IPS-18a (cell line): ENCODE results near the gene PLA2G2F.

Experiments used
- H3K27ac ChIP-seq: one replicate; pipeline ENCODE4 v1.5.1; 2013; ENCODE audit warnings: low read length
- H3K27me3 ChIP-seq: one replicate; pipeline ENCODE4 v1.6.1; 2013; ENCODE audit warnings: mild to moderate bottlenecking, low read length; ENCODE audit not compliant: control insufficient read depth, insufficient read depth
- H3K36me3 ChIP-seq: one replicate; pipeline ENCODE4 v1.6.1; 2013; ENCODE audit warnings: low read depth, low read length; ENCODE audit not compliant: control insufficient read depth
- H3K4me1 ChIP-seq: one replicate; pipeline ENCODE4 v1.6.1; 2013; ENCODE audit warnings: low read depth, low read length; ENCODE audit not compliant: control insufficient read depth
- H3K4me3 ChIP-seq: one replicate; pipeline ENCODE4 v1.5.1; 2013; ENCODE audit warnings: low read length
- H3K9ac ChIP-seq: one replicate; pipeline ENCODE4 v1.6.1; 2013; ENCODE audit warnings: mild to moderate bottlenecking, low read length, moderate library complexity
- H3K9me3 ChIP-seq: one replicate; pipeline ENCODE4 v1.6.1; 2013; ENCODE audit warnings: low read depth, low read length; ENCODE audit not compliant: control insufficient read depth

Gene PLA2G2F

DNA sequence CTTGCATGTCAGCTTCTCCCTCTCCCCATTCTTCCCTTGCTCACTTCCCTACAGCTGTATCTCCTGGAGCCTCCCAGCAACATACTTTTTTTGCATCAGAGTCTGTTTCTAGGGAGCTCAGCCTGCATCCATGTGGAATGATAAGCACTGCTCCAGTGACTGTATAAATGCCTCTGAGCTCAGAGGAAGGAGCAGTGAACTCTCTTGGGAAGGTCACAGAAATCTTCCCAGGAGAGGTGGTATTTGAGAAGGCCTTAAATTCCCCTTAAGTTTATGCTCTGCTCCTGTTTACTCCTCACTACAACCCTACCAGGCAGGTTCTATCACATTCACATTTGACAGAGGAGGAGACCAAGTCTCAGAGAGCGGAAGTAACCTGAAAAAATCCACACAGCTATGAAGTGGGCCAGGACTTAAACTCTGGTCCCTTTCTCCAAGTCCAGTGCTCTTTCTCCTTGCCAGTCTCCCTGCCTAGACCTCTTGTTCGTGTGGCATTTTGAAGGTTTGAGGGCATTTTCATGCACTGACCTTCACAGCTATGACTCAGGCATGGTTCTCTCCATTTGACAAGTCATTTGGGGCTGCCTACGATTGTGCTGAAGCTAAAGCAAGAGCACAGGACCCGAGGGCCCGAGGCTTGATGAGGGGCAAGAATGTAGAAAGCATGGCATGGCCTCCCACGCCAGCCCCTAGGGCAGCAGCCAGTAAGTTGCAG is 41.2 kb downstream of the PLA2G2F start:
- Histone ChIP-seq H3K9me3 (no peaks in the 10 kb centered on the region), H3K27me3 (peaks cover 2% of the 10 kb centered on the region), H3K4me3 (no peak overlapping the region), H3K36me3 (no peaks in the 10 kb centered on the region), H3K9ac (no peak overlapping the region), H3K27ac (no peak overlapping the region), H3K4me1 (no peaks in the 10 kb centered on the region)

DNA sequence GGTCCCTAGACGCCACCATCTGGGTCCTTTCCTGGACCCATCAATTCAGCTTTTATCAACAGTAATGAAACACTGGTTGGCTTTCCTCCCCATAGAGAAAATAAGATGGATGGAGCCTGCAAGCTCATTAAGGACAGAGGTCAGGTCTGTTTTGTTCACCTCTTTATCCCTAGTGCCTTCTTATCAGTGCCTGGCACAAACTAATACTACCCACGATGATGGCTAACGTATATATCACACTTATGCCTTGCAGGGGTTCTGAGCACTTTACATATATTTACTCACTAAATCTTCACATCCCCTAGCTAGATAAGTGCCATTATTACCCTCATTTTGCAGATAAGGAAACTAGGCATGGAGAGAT is 41.7 kb downstream of the PLA2G2F start:
- H3K27me3 ChIP-seq: peaks cover 6% of the 10 kb centered on the region
- H3K4me3 ChIP-seq: no peak overlapping the region
- H3K9ac ChIP-seq: no peak overlapping the region
- H3K9me3 ChIP-seq: no peaks in the 10 kb centered on the region
- H3K4me1 ChIP-seq: no peaks in the 10 kb centered on the region
- no peaks in the 10 kb centered on the region for H3K36me3 ChIP-seq
- no peak overlapping the region for H3K27ac ChIP-seq

DNA sequence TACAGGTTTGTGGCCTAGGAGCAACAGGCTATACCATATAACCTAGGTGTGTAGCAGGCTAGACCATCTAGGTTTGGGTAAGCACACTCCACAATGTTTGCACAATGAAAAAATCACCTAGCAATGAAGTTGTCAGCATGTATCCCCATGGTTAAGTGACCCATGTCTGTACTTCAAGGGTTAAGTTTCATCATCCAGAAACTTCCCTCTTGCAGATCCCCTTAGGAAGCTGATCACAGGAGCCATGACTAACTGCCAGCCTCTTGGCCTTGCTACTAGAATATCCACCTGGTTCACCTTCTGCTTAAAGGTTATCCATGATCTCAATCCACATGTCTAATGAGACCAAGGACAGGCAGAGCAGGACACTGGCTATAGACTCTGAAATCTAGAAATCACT is 43.3 kb downstream of the PLA2G2F start:
- Histone ChIP-seq H3K27me3 (peaks cover 10% of the 10 kb centered on the region), H3K4me1 (peaks cover 9% of the 10 kb centered on the region), H3K9me3 (no peaks in the 10 kb centered on the region), H3K4me3 (no peak overlapping the region), H3K27ac (no peak overlapping the region), H3K9ac (no peak overlapping the region), H3K36me3 (no peaks in the 10 kb centered on the region)

DNA sequence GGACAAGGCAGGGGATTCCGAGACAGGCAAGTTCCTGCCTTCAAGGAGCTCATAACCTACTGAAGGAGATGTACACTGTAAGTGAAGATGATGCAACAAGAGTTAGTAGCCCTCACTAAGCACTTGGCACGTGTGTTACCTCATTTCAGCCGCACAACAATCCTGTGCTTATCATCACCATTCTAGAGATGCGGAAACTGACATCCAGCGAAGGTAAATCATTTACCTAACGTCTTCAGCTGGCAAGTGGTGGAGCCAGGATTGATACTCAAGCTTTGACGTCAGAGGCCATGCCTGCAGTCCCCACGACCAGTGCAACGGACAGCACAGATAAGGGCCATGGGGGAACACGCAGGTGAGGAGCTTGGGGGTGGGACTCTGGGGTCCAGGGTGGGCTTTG is 43.9 kb downstream of the PLA2G2F start:
- no peaks in the 10 kb centered on the region for H3K36me3 ChIP-seq
- H3K9ac ChIP-seq: no peak overlapping the region
- H3K4me1 ChIP-seq: peaks cover 9% of the 10 kb centered on the region
- peaks cover 11% of the 10 kb centered on the region for H3K27me3 ChIP-seq
- H3K9me3 ChIP-seq: no peaks in the 10 kb centered on the region
- no peak overlapping the region for H3K27ac ChIP-seq
- no peak overlapping the region for H3K4me3 ChIP-seq

DNA sequence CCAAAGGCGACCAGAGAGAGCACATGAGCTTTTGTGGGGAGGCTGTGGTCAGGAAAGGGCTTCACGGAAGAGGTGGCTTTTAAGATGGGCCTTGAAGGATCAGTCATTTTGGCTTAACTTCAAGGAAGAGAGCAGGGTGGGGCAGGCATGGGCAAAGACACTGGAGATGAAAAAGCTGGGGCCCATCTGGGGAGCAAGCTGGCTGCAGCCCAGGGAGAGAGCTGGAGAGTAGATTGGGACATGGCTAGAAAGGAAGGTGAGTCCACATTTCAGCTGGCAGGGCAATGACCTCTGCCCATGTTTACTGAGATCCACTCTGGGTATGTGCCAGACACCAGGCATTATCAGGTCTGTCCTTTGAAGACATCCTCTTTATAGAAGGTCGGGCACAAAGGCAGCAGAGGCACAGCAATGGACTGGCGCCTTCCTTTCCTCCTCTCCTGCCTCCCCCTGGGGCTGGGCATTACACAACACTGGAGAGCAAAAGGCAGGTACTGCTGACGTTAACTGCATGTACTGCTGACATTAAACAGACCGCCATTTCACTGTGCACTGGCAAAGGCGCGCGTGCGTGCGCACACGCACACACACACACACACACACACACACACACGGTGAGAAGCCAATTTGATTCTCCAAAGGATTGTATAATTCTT is 44.6 kb downstream of the PLA2G2F start:
- Histone ChIP-seq H3K4me3 (no peak overlapping the region), H3K27ac (no peak overlapping the region), H3K36me3 (no peaks in the 10 kb centered on the region), H3K27me3 (peaks cover 18% of the 10 kb centered on the region), H3K9me3 (no peaks in the 10 kb centered on the region), H3K4me1 (peaks cover 9% of the 10 kb centered on the region), H3K9ac (no peak overlapping the region)

DNA sequence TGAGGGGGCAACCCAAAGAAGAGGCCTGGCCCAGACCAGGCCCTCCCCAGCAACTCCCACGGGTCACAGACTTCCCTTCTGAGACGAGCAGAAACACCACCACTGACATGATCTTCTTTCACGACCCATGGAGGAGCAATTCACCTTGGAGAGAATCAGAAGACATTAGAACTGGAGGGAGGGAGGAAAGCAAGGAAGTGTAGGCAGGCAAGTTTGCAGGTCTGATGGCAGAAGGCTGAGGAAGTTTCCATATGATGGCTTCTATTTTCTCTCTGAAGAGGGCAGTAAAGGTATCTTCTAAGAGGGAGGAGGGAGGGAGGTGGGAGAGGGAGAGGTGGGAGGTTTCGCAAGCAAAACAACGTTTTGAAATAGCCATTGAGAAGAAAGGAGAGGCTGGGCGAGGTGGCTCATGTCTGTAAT is 45.4 kb downstream of the PLA2G2F start:
- H3K4me3 ChIP-seq: no peak overlapping the region
- peaks cover 21% of the 10 kb centered on the region for H3K27me3 ChIP-seq
- H3K9ac ChIP-seq: no peak overlapping the region
- no peaks in the 10 kb centered on the region for H3K9me3 ChIP-seq
- H3K36me3 ChIP-seq: no peaks in the 10 kb centered on the region
- no peak overlapping the region for H3K27ac ChIP-seq
- peaks cover 9% of the 10 kb centered on the region for H3K4me1 ChIP-seq

DNA sequence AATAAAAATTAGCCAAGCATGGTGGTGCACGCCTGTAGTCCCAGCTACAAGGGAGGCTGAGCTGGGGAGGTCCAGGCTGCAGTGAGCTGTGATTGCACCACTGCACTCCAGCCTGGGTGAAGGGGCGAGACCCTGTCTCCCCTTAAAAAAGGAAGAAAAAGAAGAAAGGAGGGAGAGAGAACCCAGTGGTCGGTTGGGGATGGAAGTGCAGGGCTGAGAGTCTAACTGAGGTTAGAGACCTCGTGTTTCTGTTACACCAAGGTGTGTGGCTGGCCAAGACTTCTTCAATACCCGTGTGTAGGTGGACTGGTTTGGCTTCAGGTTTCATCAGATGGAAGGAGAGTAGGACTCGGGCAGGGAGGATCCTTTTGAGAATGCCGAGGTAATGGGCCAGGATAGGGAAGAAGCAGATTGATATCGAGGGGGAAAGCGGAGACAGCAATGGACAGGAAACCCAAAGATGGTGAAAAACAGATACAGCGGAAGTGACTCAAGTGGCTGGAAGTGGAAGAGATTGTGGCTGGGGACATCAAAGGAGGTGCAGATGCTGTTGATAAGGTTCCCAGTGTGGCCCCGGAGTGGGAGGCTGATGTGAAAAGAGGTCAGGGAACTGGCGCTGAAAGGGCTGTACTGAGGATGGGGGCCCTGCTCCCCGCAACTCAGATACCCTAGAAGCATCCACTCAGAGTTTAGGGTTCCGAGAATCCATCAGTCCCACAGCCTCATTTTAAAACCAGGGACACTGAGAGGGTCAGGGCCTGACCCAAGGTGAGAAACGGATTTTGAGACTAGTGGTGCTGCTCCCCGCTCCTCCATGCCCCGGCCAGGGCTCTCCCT is 46.1 kb downstream of the PLA2G2F start:
- H3K27me3 ChIP-seq: peaks cover 21% of the 10 kb centered on the region
- H3K27ac ChIP-seq: no peak overlapping the region
- H3K4me1 ChIP-seq: peaks cover 9% of the 10 kb centered on the region
- H3K9ac ChIP-seq: peak overlapping the region; percentile 30
- H3K9me3 ChIP-seq: no peaks in the 10 kb centered on the region
- H3K36me3 ChIP-seq: no peaks in the 10 kb centered on the region
- H3K4me3 ChIP-seq: peak overlapping the region; percentile 78

DNA sequence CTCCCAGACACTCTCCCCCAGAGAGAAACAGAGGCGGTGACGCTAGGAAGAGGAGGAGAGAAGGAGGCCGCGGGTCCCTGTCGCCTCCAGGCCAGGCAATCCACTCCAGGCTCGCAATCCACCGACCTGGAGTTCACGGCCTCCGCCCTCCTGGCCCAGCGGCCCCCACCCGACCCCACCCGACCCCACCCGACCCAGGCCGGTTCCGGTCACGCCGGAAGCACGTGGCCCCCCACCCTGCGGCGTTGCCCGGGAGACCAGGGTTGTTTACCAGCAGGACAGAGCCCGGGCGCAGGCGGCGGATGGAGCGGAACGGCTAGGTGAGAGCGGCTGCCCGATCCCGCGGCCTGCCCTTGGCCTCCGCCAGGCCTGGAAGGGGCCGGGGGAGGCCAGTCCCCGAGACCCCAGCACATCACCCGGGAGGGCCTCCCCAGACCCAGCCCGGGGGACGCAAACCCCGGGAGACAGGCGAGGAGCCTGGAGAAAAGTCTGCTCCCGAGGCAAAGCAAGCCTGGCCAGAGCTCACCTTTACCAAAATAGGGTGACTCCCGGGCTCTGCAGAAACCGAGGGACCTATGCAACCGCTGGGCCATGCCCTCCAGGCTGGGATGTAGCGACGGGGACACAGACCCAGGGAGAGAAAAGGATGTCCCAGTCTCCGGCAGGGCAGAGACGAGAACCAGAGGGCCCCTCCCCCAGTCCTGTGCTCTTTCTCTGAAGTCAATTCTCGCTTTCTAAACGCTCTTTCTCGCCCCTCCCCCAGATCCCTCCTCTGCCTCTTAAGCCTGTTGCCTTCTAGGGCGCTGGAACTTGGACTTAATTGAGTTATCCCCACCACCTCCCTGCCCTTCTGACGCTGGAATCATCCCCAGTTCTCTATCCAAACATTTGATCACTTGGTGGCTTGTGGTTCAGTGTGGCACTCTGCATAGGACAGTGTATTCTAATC is 47.0 kb downstream of the PLA2G2F start, which contains the start of the genes PLA2G2C and UBXN10:
PLA2G2C (minus strand) TSS at position 685 of the 949 bp plus-strand sequence. CDS start 9,155 bp downstream, outside the sequence.
UBXN10 (plus strand) TSS at position 263 of the 949 bp plus-strand sequence. CDS start 4,466 bp downstream, outside the sequence.
- H3K36me3 ChIP-seq: no peaks in the 10 kb centered on the region
- peaks cover 21% of the 10 kb centered on the region for H3K27me3 ChIP-seq
- H3K27ac ChIP-seq: peak within 1 kb of the TSS; percentile 59
- H3K4me1 ChIP-seq: peaks cover 9% of the 10 kb centered on the region
- peak within 1 kb of the TSS; percentile 91 for H3K9ac ChIP-seq
- H3K9me3 ChIP-seq: no peaks in the 10 kb centered on the region
- peak within 1 kb of the TSS; percentile 78 for H3K4me3 ChIP-seq

DNA sequence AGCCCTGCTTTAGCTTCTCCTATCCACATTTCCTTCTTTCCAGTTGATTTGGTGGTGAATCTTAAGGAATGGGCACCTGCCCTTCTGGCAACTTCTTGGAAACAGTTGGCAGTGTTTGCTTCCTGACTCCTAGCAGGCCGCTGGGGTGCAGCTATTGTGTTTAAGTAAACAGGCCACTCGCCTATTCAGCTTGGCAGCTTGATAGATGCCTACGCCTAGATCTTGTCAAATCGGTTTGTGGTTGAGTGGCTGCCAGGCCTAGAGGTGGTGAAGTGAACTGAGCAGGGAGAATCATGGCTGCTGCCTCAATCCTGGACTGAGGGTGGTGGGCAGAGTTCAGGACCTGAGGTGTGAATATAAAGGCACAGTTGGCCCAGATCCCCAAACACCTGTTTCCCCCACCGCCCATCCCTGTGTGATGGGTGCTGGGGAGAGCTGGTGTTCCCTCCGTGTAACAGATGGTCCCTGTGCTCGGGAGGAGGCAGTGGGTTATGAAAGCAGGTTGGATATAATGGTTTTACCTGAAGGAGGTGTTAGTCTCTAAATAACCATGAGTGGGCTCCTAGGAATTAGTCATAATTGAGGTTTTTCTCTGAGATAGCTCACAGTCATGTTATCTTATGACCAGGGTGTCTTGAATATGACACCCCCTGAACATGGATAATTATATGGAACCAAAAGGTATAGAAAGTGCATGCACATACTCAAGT is 48.1 kb downstream of the PLA2G2F start:
- Histone ChIP-seq H3K4me1 (peaks cover 9% of the 10 kb centered on the region), H3K4me3 (peak overlapping the region; percentile 78), H3K27ac (no peak overlapping the region), H3K9me3 (no peaks in the 10 kb centered on the region), H3K9ac (no peak overlapping the region), H3K36me3 (no peaks in the 10 kb centered on the region), H3K27me3 (peaks cover 21% of the 10 kb centered on the region)

DNA sequence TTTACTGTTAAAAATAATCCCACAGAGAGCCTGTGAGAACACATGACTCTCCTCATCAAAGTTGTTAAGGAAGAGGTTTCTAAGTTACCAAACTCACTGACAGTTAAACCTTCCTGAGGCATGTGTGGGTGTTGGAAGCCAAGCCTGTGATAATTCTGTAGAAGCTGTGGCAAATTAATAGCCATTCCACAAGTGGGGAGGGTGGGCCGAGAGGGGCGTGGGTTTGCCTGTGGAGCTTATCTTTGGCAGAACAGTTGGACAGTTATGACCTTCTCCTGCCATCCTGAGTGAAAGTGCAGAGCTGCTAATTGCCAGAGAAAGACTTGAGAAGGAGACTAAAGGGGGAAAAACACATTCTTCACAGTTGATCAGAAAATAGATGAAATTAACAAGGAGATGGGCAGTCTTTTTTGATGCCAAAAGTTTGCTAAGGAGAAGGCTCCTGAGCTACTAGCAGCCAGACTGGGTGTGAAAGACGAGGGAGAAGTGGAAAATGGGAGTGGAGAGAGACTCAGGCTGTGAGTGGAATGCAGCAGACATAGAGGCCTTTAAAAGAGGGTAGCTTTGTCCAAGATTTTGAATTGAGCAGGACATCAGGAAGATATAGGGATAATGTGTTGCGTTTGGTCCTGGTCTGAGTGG is 48.8 kb downstream of the PLA2G2F start:
- H3K4me1 ChIP-seq: peaks cover 9% of the 10 kb centered on the region
- no peak overlapping the region for H3K9ac ChIP-seq
- H3K4me3 ChIP-seq: no peak overlapping the region
- H3K9me3 ChIP-seq: no peaks in the 10 kb centered on the region
- H3K27me3 ChIP-seq: peaks cover 21% of the 10 kb centered on the region
- H3K36me3 ChIP-seq: no peaks in the 10 kb centered on the region
- H3K27ac ChIP-seq: no peak overlapping the region
